GM19025 (cell line): ENCODE data around the gene NXPH3.
"Not testable (repeated sequence)": the region's sequence is repeated elsewhere in the genome, so short reads cannot be mapped to it uniquely, and the experiment has no call there.

ENCODE experiments used
- ATAC-seq: cut with Tn5 transposase; IDR thresholded peaks from one replicate; pipeline ENCODE4 v1.9.1; 2021; ENCODE audit warnings: mild to moderate bottlenecking, low read depth, moderate library complexity; ENCODE audit not compliant: unreplicated experiment

Gene NXPH3

GRCh38 chr17:49553676-49554335 lies 21.9 kb upstream of the NXPH3 start:
- no peak for ATAC-seq

- no peak for ATAC-seq
These were observed 20.8 kb upstream of the NXPH3 start for GRCh38 chr17:49554694-49555494.

GRCh38 chr17:49555495-49556222 lies 20.0 kb upstream of the NXPH3 start:
- ATAC-seq: no peak

GRCh38 chr17:49556223-49556943 lies 19.3 kb upstream of the NXPH3 start:
- no peak for ATAC-seq

- no peak for ATAC-seq
These were observed 18.2 kb upstream of the NXPH3 start for GRCh38 chr17:49557312-49558024.

GRCh38 chr17:49564638-49565037 lies 11.0 kb upstream of the NXPH3 start:
- ATAC-seq: no peak

- no peak for ATAC-seq
These were observed 9.7 kb upstream of the NXPH3 start for GRCh38 chr17:49565948-49566491.

- no peak for ATAC-seq
These were observed 9.0 kb upstream of the NXPH3 start for GRCh38 chr17:49566668-49567071.

- ATAC-seq: no peak
These were observed 8.6 kb upstream of the NXPH3 start for GRCh38 chr17:49567104-49567521.

GRCh38 chr17:49567871-49568694 lies 7.6 kb upstream of the NXPH3 start:
- ATAC-seq: no peak

GRCh38 chr17:49568695-49569047 lies 7.0 kb upstream of the NXPH3 start:
- ATAC-seq: not testable (repeated sequence)

GRCh38 chr17:49570540-49571242 lies 5.0 kb upstream of the NXPH3 start:
- no peak for ATAC-seq

- ATAC-seq: no peak
These were observed 4.4 kb upstream of the NXPH3 start for GRCh38 chr17:49571283-49571682.

GRCh38 chr17:49571764-49572163 lies 3.9 kb upstream of the NXPH3 start:
- ATAC-seq: no peak

GRCh38 chr17:49572226-49572625 lies 3.4 kb upstream of the NXPH3 start:
- no peak for ATAC-seq

GRCh38 chr17:49572806-49573420 lies 2.8 kb upstream of the NXPH3 start:
- no peak for ATAC-seq

GRCh38 chr17:49573510-49574322 lies 2.0 kb upstream of the NXPH3 start:
- ATAC-seq: no peak
